Epithelial cell of prostate (primary cell): ENCODE data around the gene CHMP4B.

Experiments
- DNase-seq: peaks from one replicate; pipeline ENCODE4 v3.0.0-alpha.2; 2011; ENCODE audit warnings: low read depth, low spot score
- H3K27ac ChIP-seq: fragments of 450-650 bp; 2 replicates; pipeline ENCODE4 v1.5.1; 2017; ENCODE audit warnings: mild to moderate bottlenecking

The CHMP4B gene

GRCh38 chr20:33836277-33836676 is 25.1 kb downstream of the CHMP4B start:
- no peak overlapping the region for H3K27ac ChIP-seq
- no peak for DNase-seq

GRCh38 chr20:33837096-33837830 is 26.1 kb downstream of the CHMP4B start:
- DNase-seq, result no peak
- H3K27ac ChIP-seq, result peak overlapping the region; percentile 33

GRCh38 chr20:33838035-33838864 is 27.1 kb downstream of the CHMP4B start:
- peak overlapping the region; percentile 33 for H3K27ac ChIP-seq
- no peak for DNase-seq

GRCh38 chr20:33839591-33839990 is 28.4 kb downstream of the CHMP4B start:
- DNase-seq, result no peak
- no peak overlapping the region for H3K27ac ChIP-seq

GRCh38 chr20:33840160-33840559 is 29.0 kb downstream of the CHMP4B start:
- H3K27ac ChIP-seq, result no peak overlapping the region
- DNase-seq, result no peak

- H3K27ac ChIP-seq, result no peak overlapping the region
Measured at GRCh38 chr20:33840759-33841435, 29.7 kb downstream of the CHMP4B start.

GRCh38 chr20:33841436-33841799 is 30.3 kb downstream of the CHMP4B start:
- no peak overlapping the region for H3K27ac ChIP-seq
- DNase-seq, result no peak

More at GRCh38 chr20:33840759-33841435, 29.7 kb downstream of the CHMP4B start:
- DNase-seq, result no peak

- H3K27ac ChIP-seq, result no peak overlapping the region
- DNase-seq, result no peak
Measured at GRCh38 chr20:33842346-33842745, 31.2 kb downstream of the CHMP4B start.

GRCh38 chr20:33843050-33843449 is 31.9 kb downstream of the CHMP4B start:
- DNase-seq, result no peak
- H3K27ac ChIP-seq, result no peak overlapping the region

GRCh38 chr20:33843854-33844253 is 32.7 kb downstream of the CHMP4B start:
- DNase-seq, result no peak
- no peak overlapping the region for H3K27ac ChIP-seq

GRCh38 chr20:33846291-33846935 is 35.3 kb downstream of the CHMP4B start:
- DNase-seq, result no peak
- no peak overlapping the region for H3K27ac ChIP-seq

GRCh38 chr20:33847006-33847405 is 35.9 kb downstream of the CHMP4B start:
- no peak for DNase-seq
- H3K27ac ChIP-seq, result no peak overlapping the region

GRCh38 chr20:33848391-33848790 is 37.2 kb downstream of the CHMP4B start:
- no peak overlapping the region for H3K27ac ChIP-seq
- DNase-seq, result no peak

- no peak overlapping the region for H3K27ac ChIP-seq
- no peak for DNase-seq
Measured at GRCh38 chr20:33850159-33850558, 39.0 kb downstream of the CHMP4B start.

GRCh38 chr20:33851842-33852466 is 40.8 kb downstream of the CHMP4B start:
- no peak for DNase-seq
- no peak overlapping the region for H3K27ac ChIP-seq

- no peak overlapping the region for H3K27ac ChIP-seq
Measured at GRCh38 chr20:33852626-33853506, 41.7 kb downstream of the CHMP4B start.

GRCh38 chr20:33853507-33853813 is 42.3 kb downstream of the CHMP4B start:
- DNase-seq, result no peak
- no peak overlapping the region for H3K27ac ChIP-seq

More at GRCh38 chr20:33852626-33853506, 41.7 kb downstream of the CHMP4B start:
- DNase-seq, result no peak

- no peak overlapping the region for H3K27ac ChIP-seq
- DNase-seq, result no peak
Measured at GRCh38 chr20:33857722-33858563, 46.8 kb downstream of the CHMP4B start.
